HG02642 (cell line): ENCODE results near the gene SZT2.

ENCODE experiments used
- ATAC-seq: cut with Tn5 transposase; IDR thresholded peaks from one replicate; pipeline ENCODE4 v1.9.1; 2021; ENCODE audit warnings: mild to moderate bottlenecking; ENCODE audit not compliant: unreplicated experiment, poor library complexity

The SZT2 gene

DNA sequence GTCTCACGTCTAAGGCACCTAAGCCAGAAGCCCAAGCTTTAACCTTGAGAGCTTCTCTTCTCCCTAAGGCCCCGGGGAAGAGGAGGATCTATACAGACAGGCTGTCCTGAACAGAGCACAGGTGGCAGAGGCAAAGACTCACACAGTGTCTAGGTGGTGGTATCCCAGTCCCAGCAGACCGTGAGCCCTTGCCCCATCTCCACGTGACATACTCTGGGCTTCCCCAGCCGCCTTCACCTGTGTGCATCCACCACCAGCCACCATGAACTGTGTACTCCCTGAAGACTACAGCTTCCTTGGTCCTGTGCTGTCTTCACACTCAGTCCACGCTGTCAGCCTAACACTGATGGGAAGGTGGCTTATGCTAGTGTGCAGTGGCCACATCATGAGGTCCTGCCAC is 31.7 kb downstream of the SZT2 start:
- no peak for ATAC-seq

GRCh38 chr1:43421976-43422750 is 32.5 kb downstream of the SZT2 start:
- no peak for ATAC-seq

- ATAC-seq: no peak
These were observed 33.4 kb downstream of the SZT2 start for GRCh38 chr1:43422995-43423671.

- ATAC-seq: no peak
These were observed 34.2 kb downstream of the SZT2 start for GRCh38 chr1:43423672-43424550.

DNA sequence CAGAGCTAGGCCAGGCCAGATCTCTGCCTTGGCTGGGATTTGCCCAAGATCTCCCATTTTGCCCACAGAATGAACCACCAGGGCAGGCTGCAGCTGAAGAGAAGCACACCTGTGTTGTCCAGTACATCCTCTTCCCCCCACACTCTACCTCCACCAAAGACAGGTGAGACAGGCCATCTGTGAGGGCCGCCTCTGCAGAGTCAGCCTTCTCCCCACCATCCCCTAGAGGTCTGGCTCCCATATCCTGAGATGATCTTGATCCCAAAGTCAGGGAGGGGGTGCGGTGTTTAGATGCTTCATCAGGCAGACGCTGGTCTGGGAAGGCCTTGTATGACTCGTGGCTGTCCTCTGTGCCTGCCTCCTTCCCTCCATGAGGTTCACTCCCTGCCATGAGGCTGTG is 35.3 kb downstream of the SZT2 start:
- ATAC-seq: no peak

- ATAC-seq: no peak
These were observed 36.5 kb downstream of the SZT2 start for GRCh38 chr1:43426221-43426620.

DNA sequence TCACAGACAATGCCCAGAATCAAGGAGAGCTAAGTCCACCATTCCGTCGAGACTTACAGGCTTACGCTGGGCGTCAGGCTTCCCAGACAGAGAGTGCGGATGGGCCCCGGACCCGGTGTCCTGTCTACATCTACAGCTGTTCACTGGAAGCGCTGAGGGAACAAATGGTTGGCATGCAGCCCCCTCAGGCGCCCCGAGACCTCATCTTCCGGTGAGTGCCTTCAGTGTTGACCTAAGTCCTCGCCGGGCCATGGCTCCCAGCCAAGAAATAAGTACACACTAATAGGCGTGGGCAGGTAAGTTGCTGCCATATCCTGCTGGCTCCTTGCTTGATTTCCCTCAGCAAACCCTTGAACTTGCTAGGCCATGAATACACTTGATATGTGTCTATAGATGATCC is 37.8 kb downstream of the SZT2 start:
- no peak for ATAC-seq

GRCh38 chr1:43427941-43428340 is 38.2 kb downstream of the SZT2 start:
- no peak for ATAC-seq

DNA sequence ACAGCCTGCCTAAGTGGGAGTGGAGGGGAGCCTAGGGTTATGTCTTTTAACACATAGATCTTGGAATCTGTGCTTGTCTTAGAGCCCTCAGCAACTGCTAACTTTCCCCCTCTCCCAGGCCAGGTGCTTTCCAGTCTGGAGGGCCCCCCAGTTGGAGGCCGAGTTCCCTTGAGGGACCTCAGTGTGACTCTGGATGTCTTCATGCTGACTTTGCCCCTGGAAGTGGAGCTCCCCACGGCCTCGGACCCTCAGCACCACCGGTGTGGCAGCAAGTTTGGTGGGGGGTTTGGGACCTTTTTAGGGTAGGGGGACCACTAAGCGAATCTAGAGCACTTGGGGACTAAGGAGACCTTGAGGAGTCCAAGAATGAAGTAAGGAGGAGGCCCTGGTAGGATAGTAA is 41.1 kb downstream of the SZT2 start:
- ATAC-seq: no peak

DNA sequence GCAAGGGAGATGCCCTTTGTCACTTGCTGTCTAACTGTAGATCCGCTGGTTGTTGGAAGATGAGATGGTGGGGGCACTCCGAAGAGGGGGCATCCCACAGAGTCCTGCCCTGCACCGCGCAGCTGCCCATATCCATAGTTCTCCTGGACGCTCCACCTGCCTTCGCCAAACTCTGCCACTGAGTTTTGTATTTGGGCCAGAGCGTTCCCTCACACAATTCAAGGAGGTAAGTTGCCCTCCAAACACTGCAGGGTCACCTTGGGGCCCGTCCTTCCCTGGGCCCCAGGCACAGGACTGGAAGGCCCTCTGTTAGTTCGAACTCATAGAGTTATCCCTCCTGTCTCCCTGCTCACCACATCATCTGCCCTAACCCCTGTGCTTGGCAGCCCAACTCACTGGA is 42.0 kb downstream of the SZT2 start:
- no peak for ATAC-seq

DNA sequence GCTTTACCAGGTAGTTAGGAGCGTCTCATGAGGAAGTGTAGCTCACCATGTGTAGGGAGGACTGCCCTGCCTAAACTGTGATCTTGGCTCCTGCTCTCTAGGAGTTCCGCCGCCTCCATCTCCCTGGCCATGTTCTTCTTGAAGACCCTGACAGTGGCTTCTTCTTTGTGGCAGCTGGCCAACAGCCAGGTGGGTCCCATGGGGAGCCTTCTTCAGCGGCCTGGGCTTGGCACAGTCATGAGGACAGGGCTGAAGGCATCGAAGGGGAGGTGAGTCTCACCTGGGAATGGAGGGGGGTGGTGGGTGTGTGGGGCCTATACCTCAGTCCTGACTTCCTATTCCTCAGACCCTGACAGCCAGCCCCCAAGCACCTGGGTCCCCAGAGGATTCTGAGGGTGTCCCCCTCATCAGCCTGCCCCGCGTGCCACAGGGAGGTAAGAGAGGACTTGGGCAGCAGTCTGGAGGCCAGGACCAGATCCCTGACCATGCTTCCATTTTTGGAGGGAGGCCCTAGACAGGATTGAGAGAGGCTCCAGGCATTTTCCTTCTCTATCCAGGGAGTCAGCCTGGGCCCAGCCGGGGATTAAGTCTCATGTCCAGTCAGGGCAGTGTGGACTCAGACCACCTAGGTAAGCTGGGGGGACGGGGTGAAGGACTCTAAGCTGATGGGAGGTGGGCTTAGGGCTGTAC is 42.6 kb downstream of the SZT2 start:
- ATAC-seq: no peak

DNA sequence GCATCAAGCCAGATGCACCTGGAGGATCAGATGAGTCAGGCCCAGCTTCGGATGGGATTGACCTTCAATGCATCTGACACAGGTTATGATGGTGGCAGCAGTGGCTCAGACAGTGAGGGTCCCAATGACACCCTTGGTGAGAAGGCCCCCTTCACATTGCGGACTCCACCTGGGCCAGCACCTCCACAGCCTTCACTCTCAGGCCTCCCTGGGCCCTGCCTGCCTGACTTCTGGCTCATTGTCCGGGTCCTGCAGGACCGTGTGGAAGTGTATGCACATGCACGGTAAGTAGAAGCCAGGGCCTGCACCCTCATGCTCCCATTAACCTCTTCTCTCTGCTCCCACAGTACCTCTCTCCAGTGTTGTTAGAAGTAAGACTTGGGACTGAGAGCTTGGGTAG is 43.2 kb downstream of the SZT2 start:
- no peak for ATAC-seq

GRCh38 chr1:43434256-43434655 is 44.6 kb downstream of the SZT2 start:
- no peak for ATAC-seq

DNA sequence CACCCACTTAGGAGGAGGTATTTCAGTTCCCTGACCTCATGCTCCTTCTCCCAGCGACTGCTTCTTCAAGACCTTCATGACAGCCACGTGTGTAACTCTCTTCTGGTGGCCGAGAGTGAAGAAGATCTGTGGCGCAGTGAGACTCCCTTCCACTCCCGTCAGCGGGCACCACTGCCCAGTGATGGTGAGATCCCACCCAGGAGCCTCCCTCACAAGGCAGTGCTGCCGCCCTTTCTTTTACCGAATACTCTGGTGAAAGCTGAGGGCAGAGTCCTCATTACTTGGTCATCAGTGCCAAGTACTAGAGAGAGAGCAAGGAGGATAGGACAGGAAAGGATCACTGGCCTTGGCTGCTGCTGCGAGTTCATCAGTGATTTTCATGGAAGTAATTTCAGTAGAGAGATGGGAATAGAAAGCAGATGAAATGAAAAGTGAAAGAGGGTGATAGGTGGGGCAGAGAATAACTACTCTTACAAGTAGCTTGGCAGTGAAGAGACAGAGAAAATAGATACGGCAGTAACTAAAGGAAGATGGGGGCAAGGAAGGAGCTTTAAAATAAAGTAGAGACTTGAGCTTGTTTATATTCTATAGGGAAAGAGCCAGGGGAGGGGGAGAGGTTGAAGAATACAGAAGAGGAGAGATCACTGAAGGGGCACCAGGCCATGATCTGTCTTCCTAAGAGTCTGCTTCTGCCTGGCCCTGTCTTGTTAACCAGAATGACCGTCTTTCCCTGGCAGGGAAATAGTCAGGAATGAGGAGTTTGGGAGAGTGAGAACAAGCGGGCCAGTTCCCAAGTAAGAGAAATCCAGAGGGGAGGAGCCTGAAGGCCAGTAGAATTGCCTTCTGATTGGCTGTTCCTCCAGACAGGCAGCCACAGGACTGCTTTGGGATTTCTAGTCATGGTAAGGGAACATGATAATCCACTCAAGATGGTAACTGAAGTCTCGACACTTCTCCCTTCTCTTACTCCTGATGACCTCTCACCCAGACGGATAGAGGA is 45.7 kb downstream of the SZT2 start:
- ATAC-seq: no peak

DNA sequence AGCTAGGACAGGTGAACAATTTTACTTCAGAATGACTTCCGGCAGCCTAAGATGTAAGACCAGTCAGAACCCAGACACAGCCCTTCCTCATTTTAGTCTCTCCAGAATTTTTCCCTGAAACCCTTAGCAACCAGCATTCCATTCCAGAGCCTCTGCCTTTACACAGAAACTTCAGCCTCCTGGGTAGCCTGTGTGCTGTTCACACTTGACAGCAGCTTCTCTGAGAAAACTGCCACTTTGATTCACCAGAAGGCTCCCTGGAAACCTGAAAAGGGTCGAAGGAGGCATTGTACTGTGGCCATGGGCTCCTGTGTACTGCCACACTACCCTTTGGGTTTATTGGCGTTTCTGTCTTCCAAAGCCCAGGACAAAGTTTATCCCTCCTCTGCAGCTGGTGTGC is 46.7 kb downstream of the SZT2 start:
- no peak for ATAC-seq

GRCh38 chr1:43437031-43437973 is 47.6 kb downstream of the SZT2 start:
- no peak for ATAC-seq

- ATAC-seq: no peak
These were observed 48.3 kb downstream of the SZT2 start for GRCh38 chr1:43438006-43438405.

- no peak for ATAC-seq
These were observed 48.9 kb downstream of the SZT2 start for GRCh38 chr1:43438576-43438952.
